ENCODE measurements around the gene TPM3.
"Not testable (repeated sequence)": the region's sequence is repeated elsewhere in the genome, so short reads cannot be mapped to it uniquely, and the experiment has no call there.

Gene TPM3

GRCh38 chr1:154166207-154166606 is 25.7 kb downstream of the TPM3 start:
- DNase-seq (ENCODE audit: low read depth in 2 of 2), result no peak

GRCh38 chr1:154159554-154159953 is 32.3 kb downstream of the TPM3 start:
- DNase-seq (ENCODE audit: low read depth in 2 of 2), result no peak

- no peak for DNase-seq (ENCODE audit: low read depth in 2 of 2)
Measured at GRCh38 chr1:154158307-154159125, 33.4 kb downstream of the TPM3 start.

GRCh38 chr1:154157520-154158306 is 34.2 kb downstream of the TPM3 start:
- DNase-seq (ENCODE audit: low read depth in 2 of 2), result no peak

- no peak for DNase-seq (ENCODE audit: low read depth in 2 of 2)
Measured at GRCh38 chr1:154155251-154155650, 36.6 kb downstream of the TPM3 start.

- DNase-seq (ENCODE audit: low read depth in 2 of 2), result no peak
Measured at GRCh38 chr1:154154534-154155191, 37.2 kb downstream of the TPM3 start, which contains the start of gene NUP210L. Gene NUP210L, minus strand, starts transcription at chr1:154155073.

- no peak for DNase-seq (ENCODE audit: low read depth in 2 of 2)
Measured at GRCh38 chr1:154154053-154154452, 37.8 kb downstream of the TPM3 start.

GRCh38 chr1:154151311-154151710 is 40.6 kb downstream of the TPM3 start:
- no peak for DNase-seq (ENCODE audit: low read depth in 2 of 2)

- DNase-seq (ENCODE audit: low read depth in 2 of 2), result no peak
Measured at GRCh38 chr1:154148807-154149206, 43.1 kb downstream of the TPM3 start.

GRCh38 chr1:154147505-154147904 is 44.4 kb downstream of the TPM3 start:
- not testable (repeated sequence) for DNase-seq (ENCODE audit: low read depth in 2 of 2)

GRCh38 chr1:154145986-154146385 is 45.9 kb downstream of the TPM3 start:
- no peak for DNase-seq (ENCODE audit: low read depth in 2 of 2)

- DNase-seq (ENCODE audit: low read depth in 2 of 2), result no peak
Measured at GRCh38 chr1:154142358-154142757, 49.5 kb downstream of the TPM3 start.

GRCh38 chr1:154141240-154141639 is 50.7 kb downstream of the TPM3 start:
- peak in 1 of 2 experiments; percentile 5 for DNase-seq (ENCODE audit: low read depth in 2 of 2)

GRCh38 chr1:154137888-154138287 is 54.0 kb downstream of the TPM3 start:
- no peak for DNase-seq (ENCODE audit: low read depth in 2 of 2)

- DNase-seq (ENCODE audit: low read depth in 2 of 2), result no peak
Measured at GRCh38 chr1:154133256-154133655, 58.6 kb downstream of the TPM3 start.

GRCh38 chr1:154129391-154129970 is 62.4 kb downstream of the TPM3 start:
- DNase-seq (ENCODE audit: low read depth in 2 of 2), result no peak

- DNase-seq (ENCODE audit: low read depth in 2 of 2), result not testable (repeated sequence)
Measured at GRCh38 chr1:154123205-154123604, 68.7 kb downstream of the TPM3 start.

- no peak for DNase-seq (ENCODE audit: low read depth in 2 of 2)
Measured at GRCh38 chr1:154117642-154118041, 74.3 kb downstream of the TPM3 start.

GRCh38 chr1:154115180-154115579 is 76.7 kb downstream of the TPM3 start:
- DNase-seq (ENCODE audit: low read depth in 2 of 2), result no peak

Data from fibroblast of skin of left biceps (primary cell).